Neural progenitor cell (in vitro differentiated cells): Measurements from ENCODE around the gene ANKDD1B. TPM values are rescaled to one million over a fixed set of nuclear protein-coding genes. Genes with fewer than 3 reads are reported as not detected.

Experiments
- DNase-seq: peaks from one replicate; pipeline ENCODE4 v3.0.0-alpha.2; 2016; ENCODE audit warnings: low spot score
- H2AFZ ChIP-seq: fragments of 200-600 bp; sonication (generic); replicated peaks from 2 replicates; pipeline ENCODE4 v1.6.1; 2016; ENCODE audit warnings: antibody characterized with exemption
- H3F3A ChIP-seq: fragments of 200-600 bp; sonication (generic); 2 replicates; pipeline ENCODE4 v1.6.1; 2016; ENCODE audit warnings: antibody characterized with exemption, low read depth
- H3K27ac ChIP-seq: fragments of 200-600 bp; sonication (generic); 2 replicates; pipeline ENCODE4 v1.5.1; 2016; ENCODE audit warnings: mild to moderate bottlenecking
- H3K27me3 ChIP-seq: fragments of 200-600 bp; sonication (generic); 2 replicates; pipeline ENCODE4 v1.6.1; 2016; ENCODE audit warnings: mild to moderate bottlenecking, moderate library complexity
- H3K36me3 ChIP-seq: fragments of 200-600 bp; sonication (generic); 2 replicates; pipeline ENCODE4 v1.5.1; 2016
- H3K4me1 ChIP-seq: fragments of 200-600 bp; sonication (generic); 2 replicates; pipeline ENCODE4 v1.6.1; 2016; ENCODE audit warnings: mixed run types
- H3K4me2 ChIP-seq: fragments of 200-600 bp; sonication (generic); 2 replicates; pipeline ENCODE4 v1.6.1; 2016
- H3K4me3 ChIP-seq: fragments of 200-600 bp; sonication (generic); 2 replicates; pipeline ENCODE4 v1.5.1; 2016
- H3K79me2 ChIP-seq: fragments of 200-600 bp; sonication (generic); 2 replicates; pipeline ENCODE4 v1.6.1; 2016; ENCODE audit warnings: low read depth
- H3K9ac ChIP-seq: fragments of 200-600 bp; sonication (generic); 2 replicates; pipeline ENCODE4 v1.6.1; 2016
- H3K9me3 ChIP-seq: fragments of 200-600 bp; sonication (generic); 2 replicates; pipeline ENCODE4 v1.5.1; 2016; ENCODE audit warnings: low read depth
- H4K20me1 ChIP-seq: fragments of 200-600 bp; sonication (generic); 2 replicates; pipeline ENCODE4 v1.6.1; 2016; ENCODE audit warnings: low read depth
- H3K27ac Mint-ChIP-seq: 3 replicates; pipeline ENCODE4 v1.8.0; 2021; ENCODE audit warnings: mixed read lengths
- H3K27me3 Mint-ChIP-seq: 2 replicates; pipeline ENCODE4 v1.8.0; 2022; ENCODE audit warnings: low read depth, mild to moderate bottlenecking, inconsistent platforms, moderate library complexity, mixed read lengths; ENCODE audit not compliant: insufficient read depth
- H3K36me3 Mint-ChIP-seq: 3 replicates; pipeline ENCODE4 v1.8.0; 2021; ENCODE audit warnings: mixed read lengths
- H3K4me1 Mint-ChIP-seq: 3 replicates; pipeline ENCODE4 v1.8.0; 2021; ENCODE audit warnings: mixed read lengths
- H3K4me3 Mint-ChIP-seq: 3 replicates; pipeline ENCODE4 v1.8.0; 2021; ENCODE audit warnings: mild to moderate bottlenecking, moderate library complexity, mixed read lengths
- H3K9me3 Mint-ChIP-seq: 3 replicates; pipeline ENCODE4 v1.8.0; 2020; ENCODE audit warnings: mixed read lengths
- EZH2 ChIP-seq: fragments of 200-600 bp; sonication (generic); IDR thresholded peaks from 2 replicates; pipeline ENCODE4 v1.6.1; 2017; ENCODE audit warnings: antibody characterized with exemption, mild to moderate bottlenecking, moderate library complexity
- EZH2phosphoT487 ChIP-seq: fragments of 200-600 bp; sonication (generic); IDR thresholded peaks from 2 replicates; pipeline ENCODE4 v1.6.1; 2017; ENCODE audit warnings: antibody characterized with exemption
- total RNA-seq: library from RNA; depleted of rRNA; stranded (reverse); fragments of >200 nt; gene quantifications from 2 replicates; pipeline ENCODE4 v1.2.3, GENCODE V29; 2015; ENCODE audit warnings: low replicate concordance
- TF ChIP-seq, protein P1 (sequence below): fragments of 200-600 bp; sonication (generic); IDR thresholded peaks from 2 replicates; pipeline ENCODE4 v1.5.1; 2017; ENCODE audit warnings: antibody characterized with exemption, mild to moderate bottlenecking

Gene ANKDD1B
- total RNA-seq, 1 donor from 2014 or later: 0.60 TPM

- Mint-ChIP-seq H3K27me3 (peaks cover 11% of the 10 kb centered on the region), H3K4me3 (no peak overlapping the region), H3K9me3 (no peaks in the 10 kb centered on the region), H3K36me3 (no peaks in the 10 kb centered on the region), H3K4me1 (peaks cover 33% of the 10 kb centered on the region), H3K27ac (no peak overlapping the region)
- H3K4me2 ChIP-seq: no peak overlapping the region
- H3K27ac ChIP-seq: no peak overlapping the region
- H3K27me3 ChIP-seq: peaks cover 9% of the 10 kb centered on the region
- H3K4me1 ChIP-seq: peaks cover 25% of the 10 kb centered on the region
- H3K4me3 ChIP-seq: no peak overlapping the region
- H3K36me3 ChIP-seq: no peaks in the 10 kb centered on the region
- no peaks in the 10 kb centered on the region for H3K79me2 ChIP-seq
- H3K9me3 ChIP-seq: no peaks in the 10 kb centered on the region
- DNase-seq: no peak
- no peak for TF ChIP-seq EZH2
- TF ChIP-seq, protein P1, sequence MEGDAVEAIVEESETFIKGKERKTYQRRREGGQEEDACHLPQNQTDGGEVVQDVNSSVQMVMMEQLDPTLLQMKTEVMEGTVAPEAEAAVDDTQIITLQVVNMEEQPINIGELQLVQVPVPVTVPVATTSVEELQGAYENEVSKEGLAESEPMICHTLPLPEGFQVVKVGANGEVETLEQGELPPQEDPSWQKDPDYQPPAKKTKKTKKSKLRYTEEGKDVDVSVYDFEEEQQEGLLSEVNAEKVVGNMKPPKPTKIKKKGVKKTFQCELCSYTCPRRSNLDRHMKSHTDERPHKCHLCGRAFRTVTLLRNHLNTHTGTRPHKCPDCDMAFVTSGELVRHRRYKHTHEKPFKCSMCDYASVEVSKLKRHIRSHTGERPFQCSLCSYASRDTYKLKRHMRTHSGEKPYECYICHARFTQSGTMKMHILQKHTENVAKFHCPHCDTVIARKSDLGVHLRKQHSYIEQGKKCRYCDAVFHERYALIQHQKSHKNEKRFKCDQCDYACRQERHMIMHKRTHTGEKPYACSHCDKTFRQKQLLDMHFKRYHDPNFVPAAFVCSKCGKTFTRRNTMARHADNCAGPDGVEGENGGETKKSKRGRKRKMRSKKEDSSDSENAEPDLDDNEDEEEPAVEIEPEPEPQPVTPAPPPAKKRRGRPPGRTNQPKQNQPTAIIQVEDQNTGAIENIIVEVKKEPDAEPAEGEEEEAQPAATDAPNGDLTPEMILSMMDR: no peak
- TF ChIP-seq EZH2phosphoT487: no peak
- peaks cover 22% of the 10 kb centered on the region for H3F3A ChIP-seq
- no peak overlapping the region for H2AFZ ChIP-seq
- no peaks in the 10 kb centered on the region for H4K20me1 ChIP-seq
- no peak overlapping the region for H3K9ac ChIP-seq
Measured at GRCh38 chr5:75614176-75614575, 2.9 kb downstream of the ANKDD1B start.

- Histone ChIP-seq H3K4me2 (peak overlapping the region; percentile 37), H3K27ac (no peak overlapping the region), H3K4me3 (no peak overlapping the region), H3K9me3 (no peaks in the 10 kb centered on the region), H3K9ac (no peak overlapping the region), H3K4me1 (peaks cover 17% of the 10 kb centered on the region), H3K27me3 (peaks cover 9% of the 10 kb centered on the region), H3K36me3 (no peaks in the 10 kb centered on the region), H2AFZ (no peak overlapping the region), H4K20me1 (no peaks in the 10 kb centered on the region), H3F3A (peaks cover 4% of the 10 kb centered on the region), H3K79me2 (no peaks in the 10 kb centered on the region)
- peak; percentile 57 for DNase-seq
- H3K9me3 Mint-ChIP-seq: no peaks in the 10 kb centered on the region
- peaks cover 19% of the 10 kb centered on the region for H3K4me1 Mint-ChIP-seq
- no peak overlapping the region for H3K4me3 Mint-ChIP-seq
- TF ChIP-seq EZH2 (no peak), EZH2phosphoT487 (no peak)
- TF ChIP-seq, protein P1: no peak
- no peaks in the 10 kb centered on the region for H3K36me3 Mint-ChIP-seq
- no peak overlapping the region for H3K27ac Mint-ChIP-seq
- peaks cover 7% of the 10 kb centered on the region for H3K27me3 Mint-ChIP-seq
Measured at GRCh38 chr5:75616371-75616881, 5.2 kb downstream of the ANKDD1B start.

GRCh38 chr5:75616971-75617621, 5.8 kb downstream of the ANKDD1B start:
- Histone ChIP-seq H3K4me2 (no peak overlapping the region), H3K4me1 (peaks cover 17% of the 10 kb centered on the region), H3K27me3 (peaks cover 9% of the 10 kb centered on the region), H3K4me3 (no peak overlapping the region), H3K9ac (no peak overlapping the region), H4K20me1 (no peaks in the 10 kb centered on the region), H3K79me2 (no peaks in the 10 kb centered on the region), H2AFZ (no peak overlapping the region), H3K36me3 (no peaks in the 10 kb centered on the region), H3K9me3 (no peaks in the 10 kb centered on the region), H3K27ac (no peak overlapping the region), H3F3A (peaks cover 4% of the 10 kb centered on the region)
- H3K36me3 Mint-ChIP-seq: no peaks in the 10 kb centered on the region
- H3K27ac Mint-ChIP-seq: no peak overlapping the region
- DNase-seq: peak; percentile 15
- H3K27me3 Mint-ChIP-seq: peaks cover 7% of the 10 kb centered on the region
- H3K4me3 Mint-ChIP-seq: peak overlapping the region; percentile 5
- H3K4me1 Mint-ChIP-seq: peaks cover 19% of the 10 kb centered on the region
- H3K9me3 Mint-ChIP-seq: no peaks in the 10 kb centered on the region
- TF ChIP-seq EZH2phosphoT487: no peak
- no peak for TF ChIP-seq EZH2
- TF ChIP-seq, protein P1: no peak
